Keratinocyte (primary cell): ENCODE measurements around the gene CDKAL1. TPM values are rescaled to one million over a fixed set of nuclear protein-coding genes. Genes with fewer than 3 reads are reported as not detected.

Source experiments
- DNase-seq: peaks from one replicate; pipeline ENCODE4 v3.0.0-alpha.2; 2011; ENCODE audit warnings: low read depth, missing footprints, low spot score
- FAIRE-seq: peaks from 2 replicates; lab custom pipeline; 2011; peaks lifted over from hg19 to GRCh38; lab: Jason Lieb, UNC
- H2AFZ ChIP-seq: 2 replicates; pipeline ENCODE4 v1.6.0; 2012; ENCODE audit warnings: low read length, control low read depth, inconsistent platforms; ENCODE audit not compliant: control insufficient read depth
- H3K27ac ChIP-seq: 2 replicates; pipeline ENCODE4 v1.5.1; 2011; ENCODE audit warnings: low read length; ENCODE audit not compliant: control insufficient read depth, insufficient read depth
- H3K27me3 ChIP-seq: 3 replicates; pipeline ENCODE4 v1.6.0; 2011; ENCODE audit warnings: low read length; ENCODE audit not compliant: control insufficient read depth, insufficient read depth; ENCODE audit errors: extremely low read depth
- H3K36me3 ChIP-seq, 2 experiments: 2 replicates in 1 of 2; 3 replicates in 1 of 2; pipeline ENCODE4 v1.5.1; 2011; ENCODE audit warnings: low read length in 2 of 2, mild to moderate bottlenecking in 1 of 2; ENCODE audit not compliant: control insufficient read depth in 2 of 2, insufficient read depth in 2 of 2; ENCODE audit errors: extremely low read depth in 1 of 2
- H3K4me1 ChIP-seq: 3 replicates; pipeline ENCODE4 v1.5.1; 2011; ENCODE audit warnings: low read length; ENCODE audit not compliant: control insufficient read depth, insufficient read depth; ENCODE audit errors: extremely low read depth
- H3K4me2 ChIP-seq: 3 replicates; pipeline ENCODE4 v1.6.0; 2011; ENCODE audit warnings: low read depth, low read length; ENCODE audit not compliant: control insufficient read depth, insufficient read depth; ENCODE audit errors: extremely low read depth
- H3K4me3 ChIP-seq, 3 experiments: fragments of 200-600 bp in 1 of 3; sonication (generic) in 1 of 3; 2 replicates in 2 of 3; 3 replicates in 1 of 3; pipeline ENCODE4 v1.5.1; 2011 to 2016; ENCODE audit warnings: low read length in 3 of 3, mild to moderate bottlenecking in 3 of 3, control low read depth in 2 of 3, inconsistent platforms in 1 of 3, low read depth in 1 of 3, mixed read lengths in 1 of 3, mixed run types in 1 of 3, moderate library complexity in 1 of 3; ENCODE audit not compliant: control insufficient read depth in 2 of 3, insufficient read depth in 2 of 3; ENCODE audit errors: extremely low read depth in 1 of 3
- H3K79me2 ChIP-seq: 2 replicates; pipeline ENCODE4 v1.6.0; 2012; ENCODE audit warnings: low read length; ENCODE audit not compliant: control insufficient read depth, insufficient read depth
- H3K9ac ChIP-seq: 3 replicates; pipeline ENCODE4 v1.6.0; 2011; ENCODE audit warnings: low read length; ENCODE audit not compliant: control insufficient read depth, insufficient read depth; ENCODE audit errors: extremely low read depth
- H3K9me1 ChIP-seq: 3 replicates; pipeline ENCODE4 v1.6.0; 2011; ENCODE audit warnings: low read length; ENCODE audit not compliant: control insufficient read depth, insufficient read depth; ENCODE audit errors: extremely low read depth
- H3K9me3 ChIP-seq: 2 replicates; pipeline ENCODE4 v1.5.1; 2012; ENCODE audit warnings: low read depth, low read length; ENCODE audit not compliant: control insufficient read depth
- H4K20me1 ChIP-seq: 3 replicates; pipeline ENCODE4 v1.6.0; 2011; ENCODE audit warnings: low read length; ENCODE audit not compliant: control insufficient read depth, insufficient read depth; ENCODE audit errors: extremely low read depth
- EZH2 ChIP-seq: IDR thresholded peaks from one replicate; pipeline ENCODE4 v1.6.1; 2012; ENCODE audit warnings: inconsistent platforms, mild to moderate bottlenecking, low read length, moderate library complexity
- dilution Hi-C: fragments of 300-500 bp; cut with MboI; formaldehyde crosslinking; loops from one replicate; pipeline ENCODE4 v1.7.0; 2020; ENCODE audit warnings: low sequenced_read_pairs; ENCODE audit not compliant: extremely low pct_ligation_motif_present
- polyA plus RNA-seq, 5 experiments: library from polyadenylated mRNA; depleted of rRNA in 3 of 5; stranded (reverse) in 3 of 5; stranded (forward) in 1 of 5; unstranded in 1 of 5; fragments of >200 nt; gene quantifications; 1 replicate in 1 of 5; 2 replicates in 3 of 5; 3 replicates in 1 of 5; pipeline versions ENCODE4 v1.2.1 to v1.2.3, GENCODE V29; 2011 to 2012; ENCODE audit warnings: missing spikeins in 2 of 5, low read depth in 1 of 5, low replicate concordance in 1 of 5
- TF ChIP-seq, protein P1 (sequence below), 3 experiments: IDR thresholded peaks in 1 of 3; conservative IDR thresholded peaks in 1 of 3; optimal IDR thresholded peaks in 1 of 3; 2 replicates in 2 of 3; 3 replicates in 1 of 3; pipeline versions ENCODE3 to v1.5.1; 2011; ENCODE audit warnings: low read length in 3 of 3, mild to moderate bottlenecking in 3 of 3, moderate library complexity in 2 of 3, control low read depth in 1 of 3, inconsistent platforms in 1 of 3; ENCODE audit not compliant: insufficient read depth in 2 of 3; ENCODE audit errors: extremely low read depth in 1 of 3

The CDKAL1 gene
- polyA plus RNA-seq, 1 donor (not counting 4 experiments of a cell fraction or from before 2014, with no cell fraction given), result 5.6 TPM

GRCh38 chr6:20577173-20577688 is 43.0 kb downstream of the CDKAL1 start:
- no peak overlapping the region for H3K9ac ChIP-seq
- no peaks in the 10 kb centered on the region for H3K79me2 ChIP-seq
- dilution Hi-C loops, result no loop called here
- no peaks in the 10 kb centered on the region for H4K20me1 ChIP-seq
- H3K9me3 ChIP-seq, result no peaks in the 10 kb centered on the region
- no peak overlapping the region for H3K4me2 ChIP-seq
- no peak overlapping the region for H2AFZ ChIP-seq
- no peak overlapping the region for H3K4me3 ChIP-seq
- no peaks in the 10 kb centered on the region for H3K9me1 ChIP-seq
- no peaks in the 10 kb centered on the region for H3K27me3 ChIP-seq
- no peak overlapping the region for H3K27ac ChIP-seq
- FAIRE-seq (no peak), DNase-seq (no peak)
- TF ChIP-seq, protein P1, sequence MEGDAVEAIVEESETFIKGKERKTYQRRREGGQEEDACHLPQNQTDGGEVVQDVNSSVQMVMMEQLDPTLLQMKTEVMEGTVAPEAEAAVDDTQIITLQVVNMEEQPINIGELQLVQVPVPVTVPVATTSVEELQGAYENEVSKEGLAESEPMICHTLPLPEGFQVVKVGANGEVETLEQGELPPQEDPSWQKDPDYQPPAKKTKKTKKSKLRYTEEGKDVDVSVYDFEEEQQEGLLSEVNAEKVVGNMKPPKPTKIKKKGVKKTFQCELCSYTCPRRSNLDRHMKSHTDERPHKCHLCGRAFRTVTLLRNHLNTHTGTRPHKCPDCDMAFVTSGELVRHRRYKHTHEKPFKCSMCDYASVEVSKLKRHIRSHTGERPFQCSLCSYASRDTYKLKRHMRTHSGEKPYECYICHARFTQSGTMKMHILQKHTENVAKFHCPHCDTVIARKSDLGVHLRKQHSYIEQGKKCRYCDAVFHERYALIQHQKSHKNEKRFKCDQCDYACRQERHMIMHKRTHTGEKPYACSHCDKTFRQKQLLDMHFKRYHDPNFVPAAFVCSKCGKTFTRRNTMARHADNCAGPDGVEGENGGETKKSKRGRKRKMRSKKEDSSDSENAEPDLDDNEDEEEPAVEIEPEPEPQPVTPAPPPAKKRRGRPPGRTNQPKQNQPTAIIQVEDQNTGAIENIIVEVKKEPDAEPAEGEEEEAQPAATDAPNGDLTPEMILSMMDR (optimal IDR thresholded peaks at IDR 0.05 in 1 of 3, IDR thresholded peaks at IDR 0.05 in 1 of 3, conservative IDR thresholded peaks at IDR 0.05 in 1 of 3; ENCODE audit: extremely low read depth in 1 of 3, insufficient read depth in 2 of 3, low read length in 3 of 3), result no peak
- no peak for TF ChIP-seq EZH2
- peaks cover 7% of the 10 kb centered on the region for H3K4me1 ChIP-seq
- H3K36me3 ChIP-seq, result peaks cover 0 to 2% of the 10 kb centered on the region in 2 experiments

GRCh38 chr6:20581070-20581469 is 46.8 kb downstream of the CDKAL1 start:
- H3K27me3 ChIP-seq, result no peaks in the 10 kb centered on the region
- H3K9me3 ChIP-seq, result no peaks in the 10 kb centered on the region
- TF ChIP-seq EZH2, result no peak
- H3K4me2 ChIP-seq, result no peak overlapping the region
- H3K36me3 ChIP-seq, result no peaks in the 10 kb centered on the region
- H3K79me2 ChIP-seq, result no peaks in the 10 kb centered on the region
- FAIRE-seq, result no peak
- no peak overlapping the region for H3K9ac ChIP-seq
- DNase-seq, result no peak
- H2AFZ ChIP-seq, result no peak overlapping the region
- no peak overlapping the region for H3K27ac ChIP-seq
- H4K20me1 ChIP-seq, result no peaks in the 10 kb centered on the region
- dilution Hi-C loops, result no loop called here
- H3K4me3 ChIP-seq, result no peak overlapping the region
- no peaks in the 10 kb centered on the region for H3K4me1 ChIP-seq
- no peaks in the 10 kb centered on the region for H3K9me1 ChIP-seq
